T-helper 17 cell (primary cell): Measurements from ENCODE around the gene SRGN. TPM values are rescaled to one million over a fixed set of nuclear protein-coding genes. Genes with fewer than 3 reads are reported as not detected.

Experiments used
- ATAC-seq: fragments of 150-1000 bp; cut with Tn5 transposase; 2 replicates; pipeline ENCODE4 v1.10.0; 2021; ENCODE audit warnings: mild to moderate bottlenecking, moderate library complexity
- DNase-seq, 3 donors: peaks; one replicate each; pipeline versions ENCODE4 v3.0.0 to v3.0.0-alpha.2; 2020 to 2021
- H3K9me3 ChIP-seq: one replicate; pipeline ENCODE4 v1.7.0; 2013; ENCODE audit warnings: low read length, mild to moderate bottlenecking; ENCODE audit not compliant: control insufficient read depth, poor library complexity, severe bottlenecking
- H3K27ac Mint-ChIP-seq: one replicate; pipeline ENCODE4 v1.8.0; 2022; ENCODE audit warnings: mild to moderate bottlenecking, moderate library complexity, mixed read lengths
- H3K27me3 Mint-ChIP-seq: one replicate; pipeline ENCODE4 v1.8.0; 2022; ENCODE audit warnings: mixed read lengths
- H3K36me3 Mint-ChIP-seq: one replicate; pipeline ENCODE4 v1.8.0; 2022; ENCODE audit warnings: low read depth, mixed read lengths
- H3K4me1 Mint-ChIP-seq: one replicate; pipeline ENCODE4 v1.8.0; 2022; ENCODE audit warnings: mild to moderate bottlenecking, mixed read lengths
- H3K4me3 Mint-ChIP-seq: one replicate; pipeline ENCODE4 v1.8.0; 2022; ENCODE audit warnings: mild to moderate bottlenecking, moderate library complexity, mixed read lengths
- total RNA-seq, 4 donors: library from RNA in 2 of 4; stranded (reverse) in 2 of 4; gene quantifications; one replicate each; pipeline ENCODE4 v1.2.3 and lab custom pipeline; 2022 to 2026

SRGN gene
- total RNA-seq, 2 donors from 2014 or later, result 382 to 467 TPM

DNA sequence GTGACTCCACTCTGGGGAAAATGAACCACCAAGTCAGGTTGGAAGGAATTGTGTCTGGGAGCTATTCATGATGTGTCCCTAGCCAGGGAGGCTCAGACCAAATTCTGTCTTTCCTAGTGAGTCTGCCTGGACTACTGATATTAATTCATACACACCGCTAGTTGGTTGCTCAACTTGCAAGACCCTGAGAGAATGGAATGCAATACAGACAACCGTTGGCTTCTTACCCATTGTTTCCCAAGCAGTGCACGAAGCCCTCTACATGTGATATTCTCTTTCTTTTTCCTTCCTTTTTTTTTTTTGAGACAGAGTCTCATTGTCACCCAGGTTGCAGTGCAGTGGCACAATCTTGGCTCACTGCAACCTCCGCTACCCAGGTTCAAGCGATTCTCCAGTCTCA is 19.4 kb upstream of the SRGN start:
- Mint-ChIP-seq H3K27ac (peak overlapping the region; percentile 32), H3K4me3 (no peak overlapping the region), H3K27me3 (no peaks in the 10 kb centered on the region), H3K36me3 (no peaks in the 10 kb centered on the region), H3K4me1 (peaks cover 7% of the 10 kb centered on the region)
- H3K9me3 ChIP-seq, result no peaks in the 10 kb centered on the region
- DNase-seq, result no peak
- no peak for ATAC-seq

DNA sequence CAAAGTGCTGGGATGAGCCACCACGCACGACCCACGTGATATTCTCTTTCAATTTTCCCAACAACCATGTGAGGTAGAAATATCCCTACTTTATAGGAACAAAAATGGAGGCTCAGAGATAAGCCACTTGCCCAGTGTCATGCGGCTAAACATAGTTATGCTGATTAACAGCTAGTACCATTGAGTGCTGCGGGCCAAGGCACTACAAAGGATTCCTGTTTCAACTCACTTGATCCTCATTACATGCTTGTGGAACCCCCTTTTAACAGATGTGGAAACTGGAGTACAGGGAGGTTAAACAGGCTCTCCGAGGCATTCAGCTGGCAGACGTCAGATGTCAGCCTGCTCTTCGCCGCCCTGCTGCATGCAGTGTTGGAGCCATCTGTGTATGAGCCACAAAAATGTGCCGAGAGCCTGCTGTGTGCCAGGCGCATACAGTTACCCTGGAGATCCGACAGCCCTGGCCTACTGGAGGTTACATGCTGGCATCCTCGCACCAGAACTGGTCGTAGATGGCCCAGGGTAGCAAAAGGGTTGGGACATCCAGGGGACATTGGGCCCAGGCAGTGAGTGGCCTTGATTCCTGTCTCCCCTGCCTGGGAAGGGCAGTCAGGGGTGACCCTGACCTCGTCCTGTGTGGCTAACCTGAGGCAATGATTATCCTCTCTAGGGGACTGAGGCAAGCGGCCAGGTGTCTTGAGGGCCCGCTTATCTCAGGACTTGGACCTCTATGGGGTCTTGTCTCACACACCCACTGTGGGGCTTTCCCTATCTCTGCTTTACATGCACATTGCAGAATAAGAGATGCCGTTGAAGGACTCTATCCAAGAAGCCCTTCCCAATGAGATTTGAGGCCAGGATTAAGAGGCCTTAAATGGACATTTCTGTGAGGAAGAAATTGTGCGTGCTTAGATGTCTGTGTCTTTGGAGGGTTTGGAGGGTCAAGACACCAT is 18.5 kb upstream of the SRGN start:
- ATAC-seq (no peak), DNase-seq (no peak)
- no peaks in the 10 kb centered on the region for H3K9me3 ChIP-seq
- Mint-ChIP-seq H3K27me3 (no peaks in the 10 kb centered on the region), H3K27ac (no peak overlapping the region), H3K4me1 (peaks cover 9% of the 10 kb centered on the region), H3K4me3 (no peak overlapping the region), H3K36me3 (no peaks in the 10 kb centered on the region)

DNA sequence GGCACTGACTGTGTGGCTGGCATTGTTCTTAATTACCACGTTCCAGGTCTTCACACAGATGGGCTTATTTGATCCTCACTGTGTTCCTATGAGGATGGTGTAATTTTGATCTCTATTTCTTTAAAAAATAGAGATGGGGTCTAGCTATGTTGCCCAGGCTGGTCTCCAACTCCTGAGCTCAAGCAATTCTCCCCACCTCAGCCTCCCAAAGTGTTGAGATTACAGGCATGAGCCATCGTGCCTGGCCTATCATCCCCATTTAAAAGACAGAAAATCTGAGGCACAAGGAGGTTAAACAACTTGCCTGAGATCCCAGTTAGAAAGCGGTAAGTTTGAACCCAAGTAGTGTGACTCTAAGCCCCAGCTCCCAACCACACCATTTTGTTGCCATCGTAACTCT is 17.0 kb upstream of the SRGN start:
- ATAC-seq, result no peak
- H3K27ac Mint-ChIP-seq, result no peak overlapping the region

DNA sequence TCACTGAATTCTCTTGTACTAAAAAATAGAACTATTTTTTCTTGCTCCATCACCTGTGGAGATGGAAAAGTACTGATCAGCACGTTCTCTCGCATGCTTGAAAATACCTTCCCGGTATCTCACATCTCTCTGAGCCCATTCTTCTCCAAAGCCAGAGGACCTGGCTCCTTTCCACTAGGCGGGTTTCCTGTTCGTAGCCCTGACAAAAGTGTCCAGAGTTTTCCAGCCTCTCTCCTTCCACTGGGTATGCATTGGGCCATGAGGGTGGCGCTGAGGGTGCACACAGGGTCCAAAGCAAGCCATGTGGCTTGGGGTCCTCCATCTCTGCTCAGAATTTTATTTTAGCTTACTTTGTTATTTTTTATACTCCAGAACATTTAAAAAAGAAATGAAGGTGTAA is 16.3 kb upstream of the SRGN start:
- Mint-ChIP-seq H3K27me3 (no peaks in the 10 kb centered on the region), H3K4me1 (peaks cover 5% of the 10 kb centered on the region), H3K4me3 (no peak overlapping the region), H3K36me3 (no peaks in the 10 kb centered on the region), H3K27ac (no peak overlapping the region)
- no peak for ATAC-seq
- no peak for DNase-seq
- no peaks in the 10 kb centered on the region for H3K9me3 ChIP-seq

More for the DNA sequence above, 17.0 kb upstream of the SRGN start:
- DNase-seq, result no peak
- H3K9me3 ChIP-seq, result no peaks in the 10 kb centered on the region
- H3K4me1 Mint-ChIP-seq, result peaks cover 5% of the 10 kb centered on the region
- H3K36me3 Mint-ChIP-seq, result no peaks in the 10 kb centered on the region
- H3K4me3 Mint-ChIP-seq, result peak overlapping the region; percentile 28
- H3K27me3 Mint-ChIP-seq, result no peaks in the 10 kb centered on the region

DNA sequence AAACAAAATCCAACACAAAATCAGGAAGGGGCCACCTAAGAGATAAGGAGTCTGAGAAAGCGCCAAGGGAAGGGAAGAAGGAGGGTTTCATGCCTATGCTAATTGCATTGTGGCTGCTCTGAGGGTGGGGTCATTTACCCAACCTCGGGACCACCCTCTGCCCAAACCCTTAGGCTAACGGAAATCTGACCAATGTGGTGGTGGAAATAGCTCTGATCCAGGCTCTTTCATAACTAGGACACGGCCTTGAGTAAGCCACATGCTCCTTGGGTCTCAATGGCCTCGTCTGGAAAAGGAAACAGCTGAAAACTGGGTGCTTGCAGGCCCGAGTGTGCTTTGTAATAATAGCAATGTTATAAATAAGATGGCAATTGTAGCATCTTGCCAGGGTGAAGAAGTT is 14.9 kb upstream of the SRGN start:
- H3K9me3 ChIP-seq, result no peaks in the 10 kb centered on the region
- H3K4me3 Mint-ChIP-seq, result no peak overlapping the region
- peaks cover 5% of the 10 kb centered on the region for H3K4me1 Mint-ChIP-seq
- ATAC-seq (no peak), DNase-seq (no peak)
- no peaks in the 10 kb centered on the region for H3K27me3 Mint-ChIP-seq
- no peaks in the 10 kb centered on the region for H3K36me3 Mint-ChIP-seq
- H3K27ac Mint-ChIP-seq, result no peak overlapping the region

GRCh38 chr10:69073736-69074364 is 14.1 kb upstream of the SRGN start:
- Mint-ChIP-seq H3K4me1 (peaks cover 5% of the 10 kb centered on the region), H3K27me3 (no peaks in the 10 kb centered on the region), H3K36me3 (no peaks in the 10 kb centered on the region), H3K27ac (no peak overlapping the region), H3K4me3 (no peak overlapping the region)
- H3K9me3 ChIP-seq, result no peaks in the 10 kb centered on the region
- no peak for DNase-seq
- no peak for ATAC-seq

GRCh38 chr10:69074532-69074931 is 13.4 kb upstream of the SRGN start:
- H3K36me3 Mint-ChIP-seq, result no peaks in the 10 kb centered on the region
- ATAC-seq (no peak), DNase-seq (no peak)
- H3K4me1 Mint-ChIP-seq, result peaks cover 5% of the 10 kb centered on the region
- no peak overlapping the region for H3K27ac Mint-ChIP-seq
- no peaks in the 10 kb centered on the region for H3K9me3 ChIP-seq
- no peak overlapping the region for H3K4me3 Mint-ChIP-seq
- H3K27me3 Mint-ChIP-seq, result no peaks in the 10 kb centered on the region

DNA sequence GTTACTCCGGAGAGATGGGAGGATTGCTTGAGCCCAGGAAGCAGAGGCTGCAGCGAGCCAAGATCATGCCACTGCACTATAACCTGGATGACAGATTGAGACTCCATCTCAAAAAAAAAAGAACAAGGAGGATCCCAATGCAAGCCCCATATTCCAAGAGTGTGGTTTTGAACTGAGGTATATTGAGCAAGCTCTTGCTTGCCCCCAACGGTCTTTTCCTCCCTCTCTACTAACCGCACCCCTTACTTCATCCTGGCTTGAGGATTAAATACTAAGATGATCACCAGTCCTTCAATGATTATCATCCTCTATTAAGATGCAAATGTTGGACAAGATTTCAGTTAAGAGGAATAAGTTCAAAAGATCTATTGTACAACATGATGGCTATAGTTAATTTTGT is 12.5 kb upstream of the SRGN start:
- H3K9me3 ChIP-seq, result no peaks in the 10 kb centered on the region
- Mint-ChIP-seq H3K27me3 (no peaks in the 10 kb centered on the region), H3K4me1 (peaks cover 8% of the 10 kb centered on the region), H3K36me3 (no peaks in the 10 kb centered on the region), H3K4me3 (no peak overlapping the region), H3K27ac (no peak overlapping the region)
- ATAC-seq, result no peak
- no peak for DNase-seq

GRCh38 chr10:69078311-69078710 is 9.6 kb upstream of the SRGN start:
- DNase-seq (no peak), ATAC-seq (no peak)
- no peaks in the 10 kb centered on the region for H3K36me3 Mint-ChIP-seq
- H3K27me3 Mint-ChIP-seq, result no peaks in the 10 kb centered on the region
- H3K9me3 ChIP-seq, result no peaks in the 10 kb centered on the region
- H3K4me3 Mint-ChIP-seq, result no peak overlapping the region
- H3K4me1 Mint-ChIP-seq, result peaks cover 7% of the 10 kb centered on the region
- H3K27ac Mint-ChIP-seq, result no peak overlapping the region

DNA sequence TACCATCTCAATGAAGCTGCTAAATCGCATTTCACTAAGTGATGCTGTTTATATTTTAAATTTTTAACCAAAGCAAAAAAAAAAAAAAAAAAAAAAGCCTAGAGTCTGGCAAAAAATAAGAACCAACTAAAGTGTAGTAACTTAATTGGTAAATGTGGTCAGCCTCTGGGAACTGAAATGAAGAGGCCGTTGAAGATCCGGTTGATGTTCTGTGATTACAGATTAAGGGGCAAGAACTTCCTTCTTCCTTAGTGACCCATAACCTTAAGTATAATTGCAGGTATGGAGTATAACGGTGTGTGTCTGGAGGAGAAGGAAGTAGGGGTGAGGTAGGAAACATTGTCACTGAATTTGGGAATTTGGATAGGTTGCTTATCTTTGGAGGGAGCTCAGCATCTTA is 7.7 kb upstream of the SRGN start:
- no peak overlapping the region for H3K27ac Mint-ChIP-seq
- no peaks in the 10 kb centered on the region for H3K9me3 ChIP-seq
- DNase-seq (no peak), ATAC-seq (no peak)
- no peak overlapping the region for H3K4me3 Mint-ChIP-seq
- peaks cover 6% of the 10 kb centered on the region for H3K4me1 Mint-ChIP-seq
- H3K27me3 Mint-ChIP-seq, result no peaks in the 10 kb centered on the region
- no peaks in the 10 kb centered on the region for H3K36me3 Mint-ChIP-seq

DNA sequence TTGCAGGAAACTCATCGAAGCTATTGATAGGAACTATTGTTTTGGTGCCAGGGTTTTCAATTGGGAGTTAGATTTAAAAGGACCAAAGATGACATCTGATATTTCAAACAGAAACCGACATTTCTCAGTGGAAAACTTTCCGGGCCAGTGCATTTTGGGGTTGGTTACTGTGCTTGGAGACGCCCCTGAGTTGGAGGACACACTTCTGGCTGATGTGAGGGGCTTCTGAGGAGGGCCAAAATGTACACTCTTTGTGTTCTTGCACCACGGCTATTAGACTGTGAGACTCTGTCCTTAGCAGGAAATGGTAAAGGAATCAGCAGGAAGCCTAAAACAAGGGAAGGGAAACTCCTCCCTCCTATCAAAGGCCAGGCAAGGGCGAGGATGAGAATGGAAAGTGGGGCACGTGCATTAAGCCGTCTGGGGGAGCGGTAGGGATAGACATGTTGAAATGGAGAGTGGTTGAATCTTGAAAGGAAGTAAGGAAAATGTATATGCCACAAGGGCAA is 1.8 kb upstream of the SRGN start:
- Mint-ChIP-seq H3K36me3 (no peaks in the 10 kb centered on the region), H3K4me1 (peaks cover 40% of the 10 kb centered on the region), H3K27ac (peak overlapping the region; percentile 100), H3K27me3 (no peaks in the 10 kb centered on the region), H3K4me3 (peak overlapping the region; percentile 87)
- ATAC-seq, result no peak
- H3K9me3 ChIP-seq, result peaks cover 2% of the 10 kb centered on the region
- no peak for DNase-seq

GRCh38 chr10:69088471-69088769 is 517 bp downstream of the SRGN start:
- H3K4me1 Mint-ChIP-seq, result peaks cover 44% of the 10 kb centered on the region
- DNase-seq (no peak), ATAC-seq (no peak)
- peaks cover 2% of the 10 kb centered on the region for H3K9me3 ChIP-seq
- peaks cover 2% of the 10 kb centered on the region for H3K36me3 Mint-ChIP-seq
- H3K27me3 Mint-ChIP-seq, result no peaks in the 10 kb centered on the region
- peak overlapping the region; percentile 100 for H3K27ac Mint-ChIP-seq
- H3K4me3 Mint-ChIP-seq, result peak overlapping the region; percentile 87

- ATAC-seq (peak; percentile 22), DNase-seq (peak in 1 of 3 donors; percentile 19)
- peaks cover 47% of the 10 kb centered on the region for H3K4me1 Mint-ChIP-seq
- H3K4me3 Mint-ChIP-seq, result peak overlapping the region; percentile 87
- H3K9me3 ChIP-seq, result peaks cover 2% of the 10 kb centered on the region
- no peaks in the 10 kb centered on the region for H3K27me3 Mint-ChIP-seq
- peaks cover 2% of the 10 kb centered on the region for H3K36me3 Mint-ChIP-seq
- H3K27ac Mint-ChIP-seq, result peak overlapping the region; percentile 100
These were observed 1.0 kb downstream of the SRGN start for GRCh38 chr10:69088801-69089501.
